ENCODE data around the gene CHMP3.

Gene CHMP3

GRCh38 chr2:86570059-86570458 lies 6.8 kb upstream of the CHMP3 start:
- TF ChIP-seq CTCF (IDR thresholded peaks at IDR 0.05; ENCODE audit: insufficient read depth, low read length, missing control alignments): no peak
- no peak for DNase-seq (ENCODE audit: low read depth, low spot score)
- ChIA-PET POLR2A (no interaction called here), CTCF (no interaction called here)
- H3K4me3 ChIP-seq (ENCODE audit: low read depth, low read length): no peak overlapping the region

- DNase-seq (ENCODE audit: low read depth, low spot score): no peak
- TF ChIP-seq CTCF (IDR thresholded peaks at IDR 0.05; ENCODE audit: insufficient read depth, low read length, missing control alignments): no peak
- POLR2A ChIA-PET: no interaction called here
- no peak overlapping the region for H3K4me3 ChIP-seq (ENCODE audit: low read depth, low read length)
- CTCF ChIA-PET: no interaction called here
These were observed 3.6 kb upstream of the CHMP3 start for GRCh38 chr2:86566821-86567190.

GRCh38 chr2:86566158-86566820 lies 3.0 kb upstream of the CHMP3 start:
- ChIA-PET POLR2A (no interaction called here), CTCF (no interaction called here)
- TF ChIP-seq CTCF (IDR thresholded peaks at IDR 0.05; ENCODE audit: insufficient read depth, low read length, missing control alignments): no peak
- H3K4me3 ChIP-seq (ENCODE audit: low read depth, low read length): no peak overlapping the region
- DNase-seq (ENCODE audit: low read depth, low spot score): no peak

- H3K4me3 ChIP-seq (ENCODE audit: low read depth, low read length): peak overlapping the region; percentile 68
- no peak for TF ChIP-seq CTCF (IDR thresholded peaks at IDR 0.05; ENCODE audit: insufficient read depth, low read length, missing control alignments)
- ChIA-PET CTCF (no interaction called here), POLR2A (no interaction called here)
- DNase-seq (ENCODE audit: low read depth, low spot score): no peak
These were observed 413 bp upstream of the CHMP3 start for GRCh38 chr2:86563650-86564061.

- no peak for TF ChIP-seq CTCF (IDR thresholded peaks at IDR 0.05; ENCODE audit: insufficient read depth, low read length, missing control alignments)
- POLR2A ChIA-PET: interaction anchor here (0.7 kb wide), 1 partner anchor 60 kb away, joined by 3 read pairs; no protein-coding TSS in a partner anchor
- no peak for DNase-seq (ENCODE audit: low read depth, low spot score)
- peak overlapping the region; percentile 68 for H3K4me3 ChIP-seq (ENCODE audit: low read depth, low read length)
- CTCF ChIA-PET: interaction anchor here (1.1 to 1.5 kb wide), 2 partner anchors 59 to 342 kb away, joined by 3 to 4 read pairs; no protein-coding TSS in a partner anchor
These were observed 740 bp downstream of the CHMP3 start for GRCh38 chr2:86562485-86562921.

GRCh38 chr2:86557836-86558235 lies 5.4 kb downstream of the CHMP3 start:
- ChIA-PET POLR2A (no interaction called here), CTCF (no interaction called here)
- no peak for DNase-seq (ENCODE audit: low read depth, low spot score)
- no peak for TF ChIP-seq CTCF (IDR thresholded peaks at IDR 0.05; ENCODE audit: insufficient read depth, low read length, missing control alignments)
- no peak overlapping the region for H3K4me3 ChIP-seq (ENCODE audit: low read depth, low read length)

Data from AG04449 (cell line).